Activated CD4-positive, alpha-beta T cell treated with anti-CD3 and anti-CD28 coated beads, Interleukin-2, amount 50 U/mL, for 48 hours (primary cell): ENCODE measurements around the gene DMP1.

Experiments
- DNase-seq, 2 experiments: peaks; one replicate each; pipeline ENCODE4 v3.0.0-alpha.2; 2020

The DMP1 gene

GRCh38 chr4:87649980-87650379 is at the start of gene DMP1:
DMP1 (plus strand) TSS chr4:87650280; CDS start chr4:87656493, 6,213 bp downstream.
- DNase-seq = no peak

- DNase-seq = no peak
Observed at GRCh38 chr4:87601361-87601760, 48.7 kb upstream of the DMP1 start.

- no peak for DNase-seq
Observed at GRCh38 chr4:87608229-87608628, 41.9 kb upstream of the DMP1 start, which contains the start of gene DSPP. DSPP (plus strand) TSS chr4:87608529; CDS start chr4:87610909, 2,380 bp downstream.

- DNase-seq = no peak
Observed at GRCh38 chr4:87614292-87614890, 35.7 kb upstream of the DMP1 start.

GRCh38 chr4:87616268-87616667 is 33.8 kb upstream of the DMP1 start:
- no peak for DNase-seq

- DNase-seq = no peak
Observed at GRCh38 chr4:87620086-87620485, 30.0 kb upstream of the DMP1 start.

- no peak for DNase-seq
Observed at GRCh38 chr4:87620491-87620890, 29.6 kb upstream of the DMP1 start.

- DNase-seq = no peak
Observed at GRCh38 chr4:87622303-87622702, 27.8 kb upstream of the DMP1 start.

- DNase-seq = no peak
Observed at GRCh38 chr4:87624698-87625097, 25.4 kb upstream of the DMP1 start.

GRCh38 chr4:87631668-87632067 is 18.4 kb upstream of the DMP1 start:
- DNase-seq = no peak

GRCh38 chr4:87632469-87632868 is 17.6 kb upstream of the DMP1 start:
- DNase-seq = no peak

GRCh38 chr4:87633243-87633642 is 16.8 kb upstream of the DMP1 start:
- no peak for DNase-seq

- no peak for DNase-seq
Observed at GRCh38 chr4:87644286-87644685, 5.8 kb upstream of the DMP1 start.

GRCh38 chr4:87650938-87651337 is 858 bp downstream of the DMP1 start:
- DNase-seq = no peak

- DNase-seq = no peak
Observed at GRCh38 chr4:87651941-87652340, 1.9 kb downstream of the DMP1 start.

GRCh38 chr4:87654487-87655044 is 4.5 kb downstream of the DMP1 start:
- no peak for DNase-seq

- no peak for DNase-seq
Observed at GRCh38 chr4:87657525-87657924, 7.4 kb downstream of the DMP1 start.

- no peak for DNase-seq
Observed at GRCh38 chr4:87659247-87659931, 9.3 kb downstream of the DMP1 start.

GRCh38 chr4:87662871-87663270 is 12.8 kb downstream of the DMP1 start:
- DNase-seq = no peak

GRCh38 chr4:87669373-87669772 is 19.3 kb downstream of the DMP1 start:
- DNase-seq = no peak

- no peak for DNase-seq
Observed at GRCh38 chr4:87677731-87678130, 27.7 kb downstream of the DMP1 start.

GRCh38 chr4:87679449-87680169 is 29.5 kb downstream of the DMP1 start:
- DNase-seq = peak; percentile 23 to 27

GRCh38 chr4:87680271-87680670 is 30.2 kb downstream of the DMP1 start:
- DNase-seq = no peak

GRCh38 chr4:87688316-87688715 is 38.2 kb downstream of the DMP1 start:
- DNase-seq = no peak
